Measurements from ENCODE around the gene IER3. TPM values are rescaled to one million over a fixed set of nuclear protein-coding genes. Genes with fewer than 3 reads are reported as not detected.

Gene IER3
- total and polyA plus RNA-seq, 9 of the 15 experiments (the other 6 are each of a cell fraction or from before 2014, with no cell fraction given): 1.5 to 30.0 (median 11.5) TPM

DNA sequence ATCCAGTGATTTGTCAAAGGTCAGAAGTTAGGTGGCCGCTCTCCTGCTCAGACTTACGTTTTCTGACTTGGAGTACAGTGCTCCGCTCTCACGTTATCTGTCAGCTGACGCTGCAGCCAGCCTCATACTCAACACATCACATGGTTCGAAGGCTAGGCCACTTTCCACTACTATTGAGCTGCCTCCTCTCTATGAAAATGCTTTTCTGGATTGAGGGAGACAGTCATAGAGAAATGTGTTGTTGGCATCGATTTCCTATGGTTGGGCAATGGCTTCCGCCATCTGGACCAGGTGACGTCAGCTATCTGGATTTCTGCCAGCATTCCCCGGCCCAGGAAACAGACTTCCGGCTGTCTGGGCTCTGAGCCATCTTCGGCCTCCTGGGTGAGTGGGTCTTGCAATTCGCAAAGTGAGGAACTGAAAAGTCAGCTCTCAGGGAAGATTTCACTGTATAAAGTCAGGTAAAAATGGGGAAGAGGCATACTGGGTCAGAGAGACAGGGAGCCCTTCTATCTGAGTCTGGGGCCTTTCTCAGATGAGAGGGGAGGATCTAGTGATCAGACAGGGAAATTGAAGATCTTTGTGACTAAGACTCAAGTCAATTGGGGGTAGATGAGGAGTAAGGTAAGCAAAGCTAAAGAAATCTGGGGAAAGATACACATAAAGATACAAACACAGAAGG lies 37.5 kb upstream of the IER3 start:
- H2AFZ ChIP-seq (ENCODE audit: low read depth, low read length): peak overlapping the region; percentile 100
- CTCF ChIA-PET (ENCODE audit: low intra/inter-chr PET ratio): no interaction called here
- peaks cover 45 to 54% of the 10 kb centered on the region in 2 experiments for H3K4me1 ChIP-seq (replicated peaks in 1 of 2; ENCODE audit: control insufficient read depth in 2 of 2, insufficient read depth in 2 of 2, low read length in 2 of 2)
- no peaks in the 10 kb centered on the region for H3K9me1 ChIP-seq (ENCODE audit: control insufficient read depth, insufficient read depth, low read length)
- intact Hi-C loops (cut with micrococcal nuclease) (loop anchor here (2.0 to 5.0 kb wide), 2 partner anchors 39 to 40 kb away; partner anchors contain the start of gene FLOT1), in situ Hi-C loops (cut with MboI) (no loop called here)
- H3K9me3 ChIP-seq (replicated peaks; ENCODE audit: control insufficient read depth, insufficient read depth, low read depth, low read length): no peaks in the 10 kb centered on the region
- DNase-seq (ENCODE audit: extremely low read depth in 1 of 4, low spot score in 3 of 4): peak; percentile 88 to 97 (median 91)
- ATAC-seq: peak; percentile 79
- H3K36me3 ChIP-seq (ENCODE audit: control insufficient read depth, insufficient read depth, low read length): no peaks in the 10 kb centered on the region
- H3K9ac ChIP-seq (ENCODE audit: insufficient read depth in 1 of 2, low read depth in 2 of 2, low read length in 2 of 2): peak overlapping the region; percentile 62 to 84; a peak in 3 of 4 replicates
- peak overlapping the region; percentile 21 for H3K4me3 ChIP-seq
- POLR2A ChIA-PET: interaction anchor here (0.6 to 2.9 kb wide), 21 partner anchors 9 to 228 kb away, joined by 3 to 19 read pairs (median 3); no protein-coding TSS in a partner anchor
- H3K79me2 ChIP-seq (ENCODE audit: control insufficient read depth, insufficient read depth, low read length): no peaks in the 10 kb centered on the region
- peak; percentile 95 for FAIRE-seq
- no peaks in the 10 kb centered on the region for H4K20me1 ChIP-seq (replicated peaks; ENCODE audit: control insufficient read depth, insufficient read depth, low read length)
- BruUV-seq (replicated peaks): no TSS peak
- peak overlapping the region; percentile 83 for H3K4me2 ChIP-seq (ENCODE audit: insufficient read depth, low read length)
- peak overlapping the region; percentile 91 for H3K27ac ChIP-seq (ENCODE audit: extremely low read depth, low read depth, low read length)
- 8% methylated on average over 13 of the region's 13 CpGs for WGBS (ENCODE audit: insufficient coverage, low coverage, missing lambda C conversion rate)
- H3K27me3 ChIP-seq (ENCODE audit: control insufficient read depth in 2 of 2, insufficient read depth in 2 of 2, low read length in 2 of 2): no peaks in the 10 kb centered on the region
- TF ChIP-seq PHF20 (IDR thresholded peaks at IDR 0.05; ENCODE audit: partially characterized antibody): peak; percentile 65
- no peak for TF ChIP-seq ELK3 (CRISPR knock-in tag; IDR thresholded peaks at IDR 0.05)
- TF ChIP-seq ZBTB49 (CRISPR knock-in tag; IDR thresholded peaks at IDR 0.05; ENCODE audit: borderline replicate concordance): no peak
- TF ChIP-seq, protein P1, sequence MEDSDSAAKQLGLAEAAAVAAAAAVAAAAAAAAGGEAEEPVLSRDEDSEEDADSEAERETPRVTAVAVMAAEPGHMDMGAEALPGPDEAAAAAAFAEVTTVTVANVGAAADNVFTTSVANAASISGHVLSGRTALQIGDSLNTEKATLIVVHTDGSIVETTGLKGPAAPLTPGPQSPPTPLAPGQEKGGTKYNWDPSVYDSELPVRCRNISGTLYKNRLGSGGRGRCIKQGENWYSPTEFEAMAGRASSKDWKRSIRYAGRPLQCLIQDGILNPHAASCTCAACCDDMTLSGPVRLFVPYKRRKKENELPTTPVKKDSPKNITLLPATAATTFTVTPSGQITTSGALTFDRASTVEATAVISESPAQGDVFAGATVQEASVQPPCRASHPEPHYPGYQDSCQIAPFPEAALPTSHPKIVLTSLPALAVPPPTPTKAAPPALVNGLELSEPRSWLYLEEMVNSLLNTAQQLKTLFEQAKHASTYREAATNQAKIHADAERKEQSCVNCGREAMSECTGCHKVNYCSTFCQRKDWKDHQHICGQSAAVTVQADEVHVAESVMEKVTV (CRISPR knock-in tag; IDR thresholded peaks at IDR 0.05): peak; percentile 45; the same call in 1 of the 2 replicates
- peak; percentile 53; the same call in 1 of the 2 replicates for TF ChIP-seq RB1 (IDR thresholded peaks at IDR 0.05; ENCODE audit: low read depth)
- no peak for TF ChIP-seq ZNF512 (tag; IDR thresholded peaks at IDR 0.05)
- TF ChIP-seq MTA2 (IDR thresholded peaks at IDR 0.05; ENCODE audit: low read depth): no peak; the same call in 1 of the 2 replicates
- TF ChIP-seq ZNF12 (CRISPR knock-in tag; IDR thresholded peaks at IDR 0.05): no peak
- no peak for TF ChIP-seq HNRNPK (IDR thresholded peaks at IDR 0.05; ENCODE audit: low read depth, low read length, poor library complexity, severe bottlenecking)
- no peak for TF ChIP-seq SMARCB1 (IDR thresholded peaks at IDR 0.05; ENCODE audit: insufficient read length, low read depth)
- peak in 1 of 2 experiments; percentile 90; a peak in 2 of 3 replicates for TF ChIP-seq CBX3 (IDR thresholded peaks at IDR 0.05; ENCODE audit: borderline replicate concordance in 1 of 2, low read length in 2 of 2)
- TF ChIP-seq, protein P2, sequence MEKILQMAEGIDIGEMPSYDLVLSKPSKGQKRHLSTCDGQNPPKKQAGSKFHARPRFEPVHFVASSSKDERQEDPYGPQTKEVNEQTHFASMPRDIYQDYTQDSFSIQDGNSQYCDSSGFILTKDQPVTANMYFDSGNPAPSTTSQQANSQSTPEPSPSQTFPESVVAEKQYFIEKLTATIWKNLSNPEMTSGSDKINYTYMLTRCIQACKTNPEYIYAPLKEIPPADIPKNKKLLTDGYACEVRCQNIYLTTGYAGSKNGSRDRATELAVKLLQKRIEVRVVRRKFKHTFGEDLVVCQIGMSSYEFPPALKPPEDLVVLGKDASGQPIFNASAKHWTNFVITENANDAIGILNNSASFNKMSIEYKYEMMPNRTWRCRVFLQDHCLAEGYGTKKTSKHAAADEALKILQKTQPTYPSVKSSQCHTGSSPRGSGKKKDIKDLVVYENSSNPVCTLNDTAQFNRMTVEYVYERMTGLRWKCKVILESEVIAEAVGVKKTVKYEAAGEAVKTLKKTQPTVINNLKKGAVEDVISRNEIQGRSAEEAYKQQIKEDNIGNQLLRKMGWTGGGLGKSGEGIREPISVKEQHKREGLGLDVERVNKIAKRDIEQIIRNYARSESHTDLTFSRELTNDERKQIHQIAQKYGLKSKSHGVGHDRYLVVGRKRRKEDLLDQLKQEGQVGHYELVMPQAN (IDR thresholded peaks at IDR 0.05; ENCODE audit: borderline replicate concordance): no peak
